Endodermal cell (in vitro differentiated cells): Measurements from ENCODE around the gene TP53I11. TPM values are rescaled to one million over a fixed set of nuclear protein-coding genes. Genes with fewer than 3 reads are reported as not detected.

Source experiments
- DNase-seq: peaks from one replicate; pipeline ENCODE4 v3.0.0-alpha.2; 2017
- H3K27ac ChIP-seq: 2 replicates; pipeline ENCODE4 v1.5.1; 2013; ENCODE audit warnings: mild to moderate bottlenecking, low read depth, low read length, moderate library complexity
- H3K27me3 ChIP-seq: 2 replicates; pipeline ENCODE4 v1.6.1; 2013; ENCODE audit warnings: mild to moderate bottlenecking, low read length, moderate library complexity; ENCODE audit not compliant: insufficient read depth, control insufficient read depth, poor library complexity, severe bottlenecking
- H3K36me3 ChIP-seq: 2 replicates; pipeline ENCODE4 v1.7.0; 2013; ENCODE audit warnings: mild to moderate bottlenecking, low read length, moderate library complexity; ENCODE audit not compliant: control insufficient read depth, insufficient read depth
- H3K4me1 ChIP-seq: one replicate; pipeline ENCODE4 v1.7.0; 2013; ENCODE audit warnings: low read length; ENCODE audit not compliant: control insufficient read depth, insufficient read depth
- H3K4me3 ChIP-seq: 2 replicates; pipeline ENCODE4 v1.5.1; 2013; ENCODE audit warnings: mild to moderate bottlenecking, low read length, moderate library complexity
- H3K9ac ChIP-seq: 2 replicates; pipeline ENCODE4 v1.6.1; 2013; ENCODE audit warnings: mild to moderate bottlenecking, low read length, moderate library complexity; ENCODE audit not compliant: poor library complexity, severe bottlenecking; ENCODE audit errors: extremely low read depth
- H3K9me3 ChIP-seq: 2 replicates; pipeline ENCODE4 v1.6.1; 2013; ENCODE audit warnings: mild to moderate bottlenecking, low read length, moderate library complexity; ENCODE audit not compliant: control insufficient read depth
- H3K27ac Mint-ChIP-seq: 2 replicates; pipeline ENCODE4 v1.8.0; 2020; ENCODE audit warnings: mixed read lengths
- H3K27me3 Mint-ChIP-seq: 2 replicates; pipeline ENCODE4 v1.8.0; 2021; ENCODE audit warnings: mild to moderate bottlenecking, mixed read lengths; ENCODE audit not compliant: insufficient read depth
- H3K36me3 Mint-ChIP-seq: 2 replicates; pipeline ENCODE4 v1.8.0; 2020; ENCODE audit warnings: low read depth, mixed read lengths
- H3K4me1 Mint-ChIP-seq: 2 replicates; pipeline ENCODE4 v1.8.0; 2020; ENCODE audit warnings: mixed read lengths
- H3K4me3 Mint-ChIP-seq: 2 replicates; pipeline ENCODE4 v1.8.0; 2020; ENCODE audit warnings: mild to moderate bottlenecking, moderate library complexity, mixed read lengths
- H3K9me3 Mint-ChIP-seq: 2 replicates; pipeline ENCODE4 v1.8.0; 2020; ENCODE audit warnings: mild to moderate bottlenecking, mixed read lengths
- CTCF ChIP-seq: fragments of 200-600 bp; sonication (generic); conservative IDR thresholded peaks from 2 replicates; pipeline ENCODE4 v1.5.0; 2021; ENCODE audit warnings: antibody characterized with exemption, mild to moderate bottlenecking
- WGBS, 2 experiments: methylation state at CpG; one replicate each; pipeline versions ENCODE4 v1.1.5 to v1.1.7; 2013; ENCODE audit warnings: missing lambda C conversion rate in 2 of 2, mixed read lengths in 1 of 2; ENCODE audit not compliant: insufficient coverage in 1 of 2, insufficient read length in 1 of 2; 5-methylcytosine and 5-hydroxymethylcytosine counted together
- total RNA-seq, 2 donors: library from RNA; stranded (reverse); fragmentation: NEBNext Ultra II Directional in 1 of 2; extraction: Animal tissue kit (Norgen Biotek cat#: 25700) in 1 of 2; gene quantifications; 2 replicates in 1 of 2; 3 replicates in 1 of 2; pipeline ENCODE4 v1.2.1, GENCODE V29; 2021

The TP53I11 gene
- total RNA-seq, 2 donors from 2014 or later = 136 to 203 TPM

GRCh38 chr11:44949160-44950030, 1.3 kb downstream of the TP53I11 start:
- H3K27ac ChIP-seq = peak overlapping the region; percentile 82
- peak overlapping the region; percentile 86 for H3K4me3 ChIP-seq
- peak; percentile 89 for DNase-seq
- peaks cover 37% of the 10 kb centered on the region for H3K4me1 Mint-ChIP-seq
- WGBS, 2 experiments = 3 to 4% methylated on average over 4 to 57 of the region's 57 CpGs
- H3K27me3 Mint-ChIP-seq = no peaks in the 10 kb centered on the region
- no peaks in the 10 kb centered on the region for H3K9me3 ChIP-seq
- H3K4me3 Mint-ChIP-seq = peak overlapping the region; percentile 81
- no peaks in the 10 kb centered on the region for H3K27me3 ChIP-seq
- peaks cover 36% of the 10 kb centered on the region for H3K36me3 ChIP-seq
- no peaks in the 10 kb centered on the region for H3K9me3 Mint-ChIP-seq
- peak overlapping the region; percentile 82 for H3K9ac ChIP-seq
- peaks cover 14% of the 10 kb centered on the region for H3K4me1 ChIP-seq
- H3K36me3 Mint-ChIP-seq = peaks cover 19% of the 10 kb centered on the region
- peak; percentile 90 for TF ChIP-seq CTCF
- H3K27ac Mint-ChIP-seq = no peak overlapping the region

- peaks cover 26% of the 10 kb centered on the region for H3K36me3 Mint-ChIP-seq
- H3K27me3 Mint-ChIP-seq = no peaks in the 10 kb centered on the region
- 84 to 90% methylated on average over 2 to 3 of the region's 3 CpGs for WGBS, 2 experiments
- H3K27ac Mint-ChIP-seq = no peak overlapping the region
- H3K9me3 ChIP-seq = no peaks in the 10 kb centered on the region
- H3K9me3 Mint-ChIP-seq = no peaks in the 10 kb centered on the region
- no peak for DNase-seq
- H3K27me3 ChIP-seq = no peaks in the 10 kb centered on the region
- peaks cover 39% of the 10 kb centered on the region for H3K4me1 Mint-ChIP-seq
- H3K4me1 ChIP-seq = peaks cover 19% of the 10 kb centered on the region
- TF ChIP-seq CTCF = no peak
- no peak overlapping the region for H3K27ac ChIP-seq
- no peak overlapping the region for H3K4me3 Mint-ChIP-seq
- no peak overlapping the region for H3K9ac ChIP-seq
- H3K36me3 ChIP-seq = peaks cover 43% of the 10 kb centered on the region
- H3K4me3 ChIP-seq = no peak overlapping the region
Measured at GRCh38 chr11:44948155-44948554, 2.5 kb downstream of the TP53I11 start.

GRCh38 chr11:44947114-44947513, 3.6 kb downstream of the TP53I11 start:
- Histone ChIP-seq H3K4me3 (no peak overlapping the region), H3K27me3 (no peaks in the 10 kb centered on the region), H3K4me1 (peaks cover 11% of the 10 kb centered on the region), H3K9me3 (no peaks in the 10 kb centered on the region), H3K36me3 (peaks cover 44% of the 10 kb centered on the region), H3K27ac (no peak overlapping the region), H3K9ac (no peak overlapping the region)
- no peak for TF ChIP-seq CTCF
- WGBS, 2 experiments = 51 to 74% methylated on average over 4 to 7 of the region's 9 CpGs
- Mint-ChIP-seq H3K9me3 (no peaks in the 10 kb centered on the region), H3K4me1 (peaks cover 31% of the 10 kb centered on the region), H3K4me3 (no peak overlapping the region), H3K36me3 (peaks cover 26% of the 10 kb centered on the region), H3K27me3 (no peaks in the 10 kb centered on the region), H3K27ac (peak overlapping the region; percentile 30)
- DNase-seq = no peak
